ENCODE results near the gene HES5. TPM values are rescaled to one million over a fixed set of nuclear protein-coding genes. Genes with fewer than 3 reads are reported as not detected.

HES5 gene
- total and polyA plus RNA-seq, 10 of the 15 experiments (the other 5 are each of a cell fraction or from before 2014, with no cell fraction given), result 0.12 to 0.15 TPM; not detected in 8

GRCh38 chr1:2560299-2561073 is 30.4 kb upstream of the HES5 start (continued):
- TF ChIP-seq, protein P1, sequence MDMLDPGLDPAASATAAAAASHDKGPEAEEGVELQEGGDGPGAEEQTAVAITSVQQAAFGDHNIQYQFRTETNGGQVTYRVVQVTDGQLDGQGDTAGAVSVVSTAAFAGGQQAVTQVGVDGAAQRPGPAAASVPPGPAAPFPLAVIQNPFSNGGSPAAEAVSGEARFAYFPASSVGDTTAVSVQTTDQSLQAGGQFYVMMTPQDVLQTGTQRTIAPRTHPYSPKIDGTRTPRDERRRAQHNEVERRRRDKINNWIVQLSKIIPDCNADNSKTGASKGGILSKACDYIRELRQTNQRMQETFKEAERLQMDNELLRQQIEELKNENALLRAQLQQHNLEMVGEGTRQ (IDR thresholded peaks at IDR 0.05; ENCODE audit: borderline replicate concordance, low read depth, low read length), result no peak
- TF ChIP-seq POLR2AphosphoS5 (IDR thresholded peaks at IDR 0.05; ENCODE audit: low read length) (no peak), ZNF274 (IDR thresholded peaks at IDR 0.05; ENCODE audit: insufficient read depth, insufficient read length) (no peak), PAX8 (IDR thresholded peaks at IDR 0.05) (no peak)

- DNase-seq (ENCODE audit: low read depth, low spot score), result no peak
- H3K4me1 ChIP-seq (ENCODE audit: control insufficient read depth, insufficient read depth, low read length), result peaks cover 16% of the 10 kb centered on the region
- ChIA-PET CTCF (interaction anchor here (2.3 to 5.1 kb wide), 2 partner anchors 24 to 25 kb away, joined by 8 to 54 read pairs; partner anchors contain the start of gene PRXL2B), SMC1A (ENCODE audit: uncharacterized antibody, unreplicated experiment) (interaction anchor here (3.4 kb wide), 1 partner anchor 25 kb away, joined by 15 read pairs; no protein-coding TSS in a partner anchor), RAD21 (ENCODE audit: unreplicated experiment) (no interaction called here), POLR2A (interaction anchor here (5.5 kb wide), 1 partner anchor 19 kb away, joined by 60 read pairs; no protein-coding TSS in a partner anchor)
- intact Hi-C loops (cut with micrococcal nuclease; ENCODE audit: unreplicated experiment), result loop anchor here (5.0 kb wide), 1 partner anchor 863 kb away; no protein-coding TSS in a partner anchor
- H4K20me1 ChIP-seq (ENCODE audit: control insufficient read depth, insufficient read depth), result no peaks in the 10 kb centered on the region
- H3K79me2 ChIP-seq (ENCODE audit: control insufficient read depth, insufficient read depth, low read length), result peaks cover 36% of the 10 kb centered on the region
- no peak overlapping the region for H3K9ac ChIP-seq (ENCODE audit: control insufficient read depth, insufficient read depth, low read length)
- 86% methylated on average over 35 of the region's 35 CpGs for WGBS (ENCODE audit: insufficient coverage, insufficient replicate concordance, low lambda C conversion rate, missing lambda C conversion rate)
- H3K27me3 ChIP-seq (replicated peaks in 1 of 2; ENCODE audit: control insufficient read depth in 2 of 2, insufficient read depth in 2 of 2, low read length in 1 of 2), result no peaks in the 10 kb centered on the region
- in situ Hi-C loops (cut with MboI), result no loop called here
- no peak overlapping the region for H2AFZ ChIP-seq (ENCODE audit: control insufficient read depth, low read depth, low read length)
- BruUV-seq (replicated peaks), result no TSS peak
- no peak overlapping the region for H3K4me2 ChIP-seq (ENCODE audit: control insufficient read depth, insufficient read depth)
- no peak for ATAC-seq
- no peak overlapping the region for H3K27ac ChIP-seq (ENCODE audit: control insufficient read depth, insufficient read depth)
- FAIRE-seq, result no peak
- TF ChIP-seq POLR2A (IDR thresholded peaks at IDR 0.05; ENCODE audit: low read depth, low read length) (peak; percentile 48; the same call in 1 of the 2 replicates), SMC3 (IDR thresholded peaks at IDR 0.05; ENCODE audit: borderline replicate concordance, low read length) (no peak), SRF (IDR thresholded peaks at IDR 0.05; ENCODE audit: low read depth in 2 of 2, low read length in 2 of 2) (no peak)
- TF ChIP-seq, protein P2, sequence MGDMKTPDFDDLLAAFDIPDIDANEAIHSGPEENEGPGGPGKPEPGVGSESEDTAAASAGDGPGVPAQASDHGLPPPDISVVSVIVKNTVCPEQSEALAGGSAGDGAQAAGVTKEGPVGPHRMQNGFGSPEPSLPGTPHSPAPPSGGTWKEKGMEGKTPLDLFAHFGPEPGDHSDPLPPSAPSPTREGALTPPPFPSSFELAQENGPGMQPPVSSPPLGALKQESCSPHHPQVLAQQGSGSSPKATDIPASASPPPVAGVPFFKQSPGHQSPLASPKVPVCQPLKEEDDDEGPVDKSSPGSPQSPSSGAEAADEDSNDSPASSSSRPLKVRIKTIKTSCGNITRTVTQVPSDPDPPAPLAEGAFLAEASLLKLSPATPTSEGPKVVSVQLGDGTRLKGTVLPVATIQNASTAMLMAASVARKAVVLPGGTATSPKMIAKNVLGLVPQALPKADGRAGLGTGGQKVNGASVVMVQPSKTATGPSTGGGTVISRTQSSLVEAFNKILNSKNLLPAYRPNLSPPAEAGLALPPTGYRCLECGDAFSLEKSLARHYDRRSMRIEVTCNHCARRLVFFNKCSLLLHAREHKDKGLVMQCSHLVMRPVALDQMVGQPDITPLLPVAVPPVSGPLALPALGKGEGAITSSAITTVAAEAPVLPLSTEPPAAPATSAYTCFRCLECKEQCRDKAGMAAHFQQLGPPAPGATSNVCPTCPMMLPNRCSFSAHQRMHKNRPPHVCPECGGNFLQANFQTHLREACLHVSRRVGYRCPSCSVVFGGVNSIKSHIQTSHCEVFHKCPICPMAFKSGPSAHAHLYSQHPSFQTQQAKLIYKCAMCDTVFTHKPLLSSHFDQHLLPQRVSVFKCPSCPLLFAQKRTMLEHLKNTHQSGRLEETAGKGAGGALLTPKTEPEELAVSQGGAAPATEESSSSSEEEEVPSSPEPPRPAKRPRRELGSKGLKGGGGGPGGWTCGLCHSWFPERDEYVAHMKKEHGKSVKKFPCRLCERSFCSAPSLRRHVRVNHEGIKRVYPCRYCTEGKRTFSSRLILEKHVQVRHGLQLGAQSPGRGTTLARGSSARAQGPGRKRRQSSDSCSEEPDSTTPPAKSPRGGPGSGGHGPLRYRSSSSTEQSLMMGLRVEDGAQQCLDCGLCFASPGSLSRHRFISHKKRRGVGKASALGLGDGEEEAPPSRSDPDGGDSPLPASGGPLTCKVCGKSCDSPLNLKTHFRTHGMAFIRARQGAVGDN (IDR thresholded peaks at IDR 0.05), result no peak
- H3K36me3 ChIP-seq (ENCODE audit: control insufficient read depth in 2 of 2, insufficient read depth in 2 of 2, low read length in 1 of 2), result peaks cover 0 to 2% of the 10 kb centered on the region in 2 experiments; a peak in 3 of 4 replicates
- no peak overlapping the region for H3K4me3 ChIP-seq
- no peaks in the 10 kb centered on the region for H3K9me3 ChIP-seq (replicated peaks; ENCODE audit: control insufficient read depth, insufficient read depth, low read length)
Measured at GRCh38 chr1:2559509-2560298, 29.6 kb upstream of the HES5 start.
